ENCODE results near the gene ARPC5L.
A peak's percentile ranks its signal among the peaks of the same experiment; 100 is the strongest.

Gene ARPC5L

DNA sequence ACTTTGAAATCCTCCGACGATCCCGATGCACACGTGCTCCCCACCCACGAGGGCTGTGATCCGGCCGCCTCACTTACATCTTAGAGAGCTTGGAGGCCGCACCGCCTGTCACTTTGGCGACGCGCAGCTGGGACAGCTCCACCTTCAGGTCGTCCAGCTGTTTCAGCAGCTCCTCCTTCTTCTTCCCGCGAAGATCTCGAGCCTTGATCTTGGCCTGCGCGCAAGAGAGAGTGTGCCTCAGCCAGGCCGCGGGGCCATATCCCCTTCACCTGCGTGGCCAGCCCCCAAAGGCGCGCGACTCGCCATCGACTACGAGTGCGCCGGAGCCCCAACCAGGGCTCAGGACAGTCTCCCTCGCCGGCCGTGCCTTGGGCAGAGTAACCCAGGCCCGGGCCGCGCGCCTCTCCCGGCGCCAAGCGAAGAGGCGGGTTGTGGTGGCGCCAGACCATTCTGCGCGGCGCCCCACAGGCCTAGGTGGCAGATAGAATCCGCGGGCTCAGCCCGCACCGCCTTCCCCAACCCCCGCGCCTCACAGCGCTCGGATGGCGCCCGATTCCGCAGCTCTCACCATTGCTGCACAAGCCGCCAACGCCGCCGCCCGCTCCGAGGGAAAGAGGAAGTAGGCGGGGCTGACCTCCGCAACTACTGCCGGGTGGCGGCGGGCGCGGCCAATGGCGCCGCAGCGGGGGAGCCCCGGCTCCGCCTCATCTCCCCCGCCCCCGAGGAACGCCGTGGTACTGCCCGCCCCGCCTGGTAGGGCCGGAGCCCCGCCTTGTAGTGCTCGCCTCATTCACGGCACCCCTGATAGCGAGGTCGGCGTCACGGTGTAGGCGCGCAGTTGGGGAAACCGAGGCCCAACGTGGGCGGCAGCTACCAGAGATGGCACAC is at the start of gene ARPC5L, which contains the start of gene RPL35:
Gene ARPC5L, plus strand, starts transcription at position 789 of the 888 bp plus-strand sequence. CDS start 7,161 bp downstream, outside the sequence.
Gene RPL35, minus strand, starts transcription at position 616 of the 888 bp plus-strand sequence. Its CDS starts 45 bp downstream, at position 571.
- peak; percentile 99 for DNase-seq (ENCODE audit: low spot score)
- in situ Hi-C loops (cut with MboI; ENCODE audit: low pct_unique_long_range_greater_than_20kb, low sequenced_read_pairs, unreplicated experiment), result no loop called here
- TF ChIP-seq, protein P1, sequence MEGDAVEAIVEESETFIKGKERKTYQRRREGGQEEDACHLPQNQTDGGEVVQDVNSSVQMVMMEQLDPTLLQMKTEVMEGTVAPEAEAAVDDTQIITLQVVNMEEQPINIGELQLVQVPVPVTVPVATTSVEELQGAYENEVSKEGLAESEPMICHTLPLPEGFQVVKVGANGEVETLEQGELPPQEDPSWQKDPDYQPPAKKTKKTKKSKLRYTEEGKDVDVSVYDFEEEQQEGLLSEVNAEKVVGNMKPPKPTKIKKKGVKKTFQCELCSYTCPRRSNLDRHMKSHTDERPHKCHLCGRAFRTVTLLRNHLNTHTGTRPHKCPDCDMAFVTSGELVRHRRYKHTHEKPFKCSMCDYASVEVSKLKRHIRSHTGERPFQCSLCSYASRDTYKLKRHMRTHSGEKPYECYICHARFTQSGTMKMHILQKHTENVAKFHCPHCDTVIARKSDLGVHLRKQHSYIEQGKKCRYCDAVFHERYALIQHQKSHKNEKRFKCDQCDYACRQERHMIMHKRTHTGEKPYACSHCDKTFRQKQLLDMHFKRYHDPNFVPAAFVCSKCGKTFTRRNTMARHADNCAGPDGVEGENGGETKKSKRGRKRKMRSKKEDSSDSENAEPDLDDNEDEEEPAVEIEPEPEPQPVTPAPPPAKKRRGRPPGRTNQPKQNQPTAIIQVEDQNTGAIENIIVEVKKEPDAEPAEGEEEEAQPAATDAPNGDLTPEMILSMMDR (IDR thresholded peaks at IDR 0.05; ENCODE audit: extremely low read depth, insufficient read depth, missing control alignments), result peak; percentile 26

DNA sequence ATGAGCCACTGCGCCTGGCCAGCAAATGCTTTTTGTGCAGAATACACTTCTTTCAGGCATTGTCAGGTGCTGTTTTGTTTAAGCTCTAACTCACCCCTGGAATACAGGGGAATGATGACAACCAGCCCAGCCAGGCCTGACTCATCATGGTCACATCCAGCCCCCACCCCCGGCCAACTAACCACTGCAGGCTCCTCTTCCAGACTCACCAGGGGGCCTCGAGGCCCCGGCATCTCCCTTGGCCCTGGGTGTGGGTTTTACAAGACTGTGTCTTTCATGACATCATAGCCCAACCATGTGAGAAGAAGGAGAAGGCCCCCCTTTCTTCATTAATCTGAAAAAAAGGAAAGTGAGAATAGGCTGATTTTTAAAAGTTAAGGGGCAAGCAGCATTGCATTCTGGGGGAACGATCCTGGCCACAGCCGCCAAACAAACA is 49.5 kb upstream of the ARPC5L start:
- peak; percentile 47 for DNase-seq (ENCODE audit: low spot score)
- TF ChIP-seq, protein P1 (IDR thresholded peaks at IDR 0.05; ENCODE audit: extremely low read depth, insufficient read depth, missing control alignments), result no peak
- in situ Hi-C loops (cut with MboI; ENCODE audit: low pct_unique_long_range_greater_than_20kb, low sequenced_read_pairs, unreplicated experiment), result no loop called here

DNA sequence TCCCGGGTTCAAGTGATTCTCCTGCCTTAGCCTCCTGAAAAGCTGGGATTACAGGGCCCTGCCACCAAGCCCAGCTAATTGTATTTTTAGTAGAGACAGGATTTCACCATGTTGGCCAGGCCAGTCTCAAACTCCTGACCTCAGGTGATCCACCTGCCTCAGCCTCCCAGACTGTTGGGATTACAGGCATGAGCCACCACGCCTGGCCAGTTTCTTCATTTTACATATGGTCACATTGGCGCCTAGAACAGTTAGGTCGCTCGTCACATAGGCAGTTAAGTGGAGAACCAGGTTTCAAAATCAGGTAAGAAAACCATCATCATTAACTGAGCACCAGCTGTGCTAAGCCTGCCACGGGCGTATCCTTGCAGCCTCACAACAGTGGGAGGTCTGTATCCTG is 48.9 kb upstream of the ARPC5L start:
- in situ Hi-C loops (cut with MboI; ENCODE audit: low pct_unique_long_range_greater_than_20kb, low sequenced_read_pairs, unreplicated experiment), result no loop called here
- TF ChIP-seq, protein P1 (IDR thresholded peaks at IDR 0.05; ENCODE audit: extremely low read depth, insufficient read depth, missing control alignments), result no peak
- no peak for DNase-seq (ENCODE audit: low spot score)

DNA sequence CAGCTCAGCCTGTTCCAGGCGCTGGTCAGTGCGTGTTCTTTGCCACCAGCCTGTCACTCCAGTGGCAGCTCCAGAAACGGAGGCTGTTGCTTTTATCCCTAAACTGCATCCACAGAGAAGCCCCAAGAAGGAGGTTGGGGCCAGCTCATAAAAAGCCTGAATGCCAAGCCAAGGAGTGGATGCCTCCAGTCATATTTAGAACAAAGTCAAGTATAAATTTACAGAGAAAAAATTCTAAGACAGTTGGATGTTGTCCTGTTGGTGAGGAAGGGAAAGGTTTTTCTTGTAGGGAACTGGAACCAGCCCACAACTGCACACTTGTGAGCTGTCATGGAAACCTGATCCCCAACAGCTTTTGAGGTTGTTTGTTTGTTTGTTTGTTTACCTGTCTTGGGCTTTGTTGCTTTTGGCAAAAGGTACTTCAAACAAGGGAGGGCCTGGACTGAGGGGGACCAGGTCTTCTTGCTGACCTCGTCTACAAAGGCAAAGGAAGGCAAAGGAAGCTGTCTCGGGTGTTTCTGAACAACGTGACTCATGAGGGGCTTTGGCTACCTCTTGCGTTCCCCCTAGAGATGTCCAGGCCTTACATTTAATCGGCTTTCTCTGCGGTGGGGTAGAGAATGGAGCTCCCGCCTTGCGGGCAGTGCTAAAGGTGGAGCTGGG is 48.3 kb upstream of the ARPC5L start:
- TF ChIP-seq, protein P1 (IDR thresholded peaks at IDR 0.05; ENCODE audit: extremely low read depth, insufficient read depth, missing control alignments), result no peak
- DNase-seq (ENCODE audit: low spot score), result no peak
- in situ Hi-C loops (cut with MboI; ENCODE audit: low pct_unique_long_range_greater_than_20kb, low sequenced_read_pairs, unreplicated experiment), result no loop called here

DNA sequence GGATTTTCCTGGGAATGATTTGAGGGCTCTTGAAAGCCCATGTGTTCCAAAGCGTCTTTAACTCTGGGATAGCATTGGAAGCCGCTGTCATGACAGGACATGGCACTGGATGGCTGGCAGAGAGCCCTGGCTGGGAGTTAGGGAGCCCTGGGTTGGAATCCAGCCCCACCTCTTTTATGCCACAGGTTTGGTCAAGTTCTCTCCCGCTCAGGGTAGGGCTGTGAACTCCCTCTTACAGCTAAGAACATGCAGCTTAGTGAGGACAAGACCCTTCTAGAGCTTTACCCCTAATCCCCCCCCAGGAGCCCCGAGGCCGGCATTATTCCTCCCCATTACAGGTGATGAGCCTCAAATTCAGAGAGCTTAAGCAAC is 47.8 kb upstream of the ARPC5L start:
- in situ Hi-C loops (cut with MboI; ENCODE audit: low pct_unique_long_range_greater_than_20kb, low sequenced_read_pairs, unreplicated experiment), result no loop called here
- DNase-seq (ENCODE audit: low spot score), result no peak
- TF ChIP-seq, protein P1 (IDR thresholded peaks at IDR 0.05; ENCODE audit: extremely low read depth, insufficient read depth, missing control alignments), result no peak

DNA sequence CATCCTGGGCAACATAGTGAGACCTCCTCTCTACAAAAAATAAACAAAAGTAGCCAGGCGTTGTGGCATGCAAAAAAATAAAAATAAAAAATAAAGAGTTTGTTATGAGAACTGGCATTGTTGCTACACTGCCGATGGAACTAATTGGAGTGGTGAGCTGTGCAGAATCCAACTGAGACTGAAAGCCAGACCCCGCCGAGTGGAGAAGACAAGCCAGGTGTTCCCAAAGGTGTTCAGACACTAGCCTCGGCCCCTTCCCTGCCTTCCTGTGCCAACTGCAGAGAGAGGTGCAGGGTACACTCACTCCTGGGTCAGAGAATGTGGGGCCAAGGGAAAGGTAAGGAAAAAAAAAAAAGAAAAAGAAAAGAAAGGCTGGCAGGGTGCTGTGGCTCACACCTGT is 46.3 kb upstream of the ARPC5L start:
- in situ Hi-C loops (cut with MboI; ENCODE audit: low pct_unique_long_range_greater_than_20kb, low sequenced_read_pairs, unreplicated experiment), result no loop called here
- no peak for DNase-seq (ENCODE audit: low spot score)
- TF ChIP-seq, protein P1 (IDR thresholded peaks at IDR 0.05; ENCODE audit: extremely low read depth, insufficient read depth, missing control alignments), result no peak

Data from GM13977 (cell line).